ENCODE results near the gene DUOXA1. TPM values are rescaled to one million over a fixed set of nuclear protein-coding genes. Genes with fewer than 3 reads are reported as not detected.
A peak's percentile ranks its signal among the peaks of the same experiment; 100 is the strongest.

The DUOXA1 gene
- polyA plus RNA-seq, 1 of the 3 experiments (the other 2 are of a cell fraction): 0.02 TPM

DNA sequence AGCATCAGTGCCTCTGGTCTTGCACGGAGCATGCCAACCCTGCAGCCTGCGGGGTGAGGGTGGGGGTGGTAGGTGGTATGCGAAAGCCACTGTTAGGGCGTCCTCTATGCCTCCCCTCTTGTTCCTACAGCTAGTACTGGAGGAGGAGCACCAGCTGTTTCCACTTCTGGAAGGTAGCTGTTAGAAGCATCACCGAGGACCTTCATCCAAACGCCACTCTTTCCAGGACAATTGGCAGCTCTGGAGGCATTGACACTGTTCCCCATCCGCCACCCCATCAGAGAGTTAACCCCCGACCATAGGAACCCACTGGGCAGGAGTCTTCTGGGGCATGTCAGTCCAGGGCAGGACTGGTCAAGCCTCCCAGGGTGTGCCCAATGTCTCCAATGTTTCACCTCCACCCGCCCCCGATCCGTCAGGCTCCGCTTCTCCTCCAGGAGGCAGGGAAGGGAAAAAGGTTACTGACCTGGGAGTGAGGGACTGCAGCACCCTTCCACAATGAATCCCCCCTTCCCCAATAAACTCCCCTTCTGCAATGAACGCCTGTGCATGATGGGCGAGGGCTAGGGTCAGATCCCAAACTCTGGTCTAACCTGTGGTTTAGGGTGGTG lies 16.2 kb downstream of the DUOXA1 start:
- CTCF ChIA-PET: interaction anchor here (1.2 to 2.3 kb wide), 7 partner anchors 12 to 145 kb away, joined by 3 to 7 read pairs (median 5); no protein-coding TSS in a partner anchor
- WGBS (ENCODE audit: low lambda C conversion rate): 30% methylated on average over 10 of the region's 14 CpGs
- H3K4me2 ChIP-seq: peak overlapping the region; percentile 44; the same call in 1 of the 2 replicates

DNA sequence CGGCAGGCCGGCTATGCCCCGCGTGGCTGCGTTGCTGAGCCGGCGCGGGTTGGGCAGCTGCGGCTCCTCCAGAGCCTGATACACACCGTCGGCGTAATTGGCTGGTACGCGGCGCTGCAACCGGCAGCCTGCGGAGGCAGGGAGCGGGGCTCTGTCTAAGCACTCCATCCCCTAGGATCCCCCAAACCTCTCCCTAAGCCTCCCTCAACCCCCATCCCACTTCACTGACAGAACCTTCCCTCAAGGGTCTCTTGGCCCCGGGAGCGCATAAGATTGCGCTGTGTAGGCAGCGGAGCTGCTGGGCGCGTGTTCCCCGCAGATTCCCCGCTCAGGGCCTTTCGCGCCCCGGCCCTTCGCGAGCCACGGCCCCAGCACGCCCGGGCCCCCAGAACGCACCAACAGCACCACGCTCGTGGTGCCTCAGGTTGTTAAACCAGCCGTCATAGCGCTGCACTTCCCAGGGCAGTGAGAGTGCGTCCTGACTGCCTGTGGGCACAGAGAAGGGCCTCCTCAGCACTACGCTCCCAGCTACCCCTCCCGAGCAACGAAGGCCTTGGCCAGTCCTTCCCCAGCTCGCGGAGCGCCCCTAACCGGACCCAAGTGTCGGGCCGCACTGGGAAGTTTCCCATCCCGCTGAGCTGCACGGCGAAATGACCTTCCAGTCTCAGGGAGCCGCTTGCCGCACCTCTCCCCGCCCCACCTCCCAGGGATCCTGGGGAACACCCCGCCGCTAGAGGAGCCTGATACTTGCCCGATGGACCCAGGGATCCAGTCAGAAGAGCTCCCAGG lies 16.9 kb downstream of the DUOXA1 start:
- no peaks in the 10 kb centered on the region for H3K9me2 ChIP-seq
- peaks cover 57% of the 10 kb centered on the region for H3K27me3 ChIP-seq (ENCODE audit: insufficient read depth)
- ChIA-PET POLR2A (no interaction called here), CTCF (interaction anchor here (0.6 to 2.3 kb wide), 10 partner anchors 8 to 345 kb away, joined by 3 to 7 read pairs (median 4); no protein-coding TSS in a partner anchor)
- H3K4me2 ChIP-seq: peak overlapping the region; percentile 44; the same call in 1 of the 2 replicates
- DNase-seq: peak; percentile 73
- 2% methylated on average over 11 of the region's 58 CpGs for WGBS (ENCODE audit: low lambda C conversion rate)
- no peaks in the 10 kb centered on the region for H4K20me1 ChIP-seq (ENCODE audit: insufficient read depth)
- no peak overlapping the region for H2AFZ ChIP-seq (ENCODE audit: low read depth)
- no peaks in the 10 kb centered on the region for H3K79me2 ChIP-seq (ENCODE audit: insufficient read depth)
- TF ChIP-seq RCOR1 (IDR thresholded peaks at IDR 0.05; ENCODE audit: low read length): no peak
- no peak for TF ChIP-seq FOXM1 (IDR thresholded peaks at IDR 0.05; ENCODE audit: low read depth)
- TF ChIP-seq FOSL2 (IDR thresholded peaks at IDR 0.05; ENCODE audit: borderline replicate concordance, low read depth): no peak
- TF ChIP-seq YY1 (IDR thresholded peaks at IDR 0.05; ENCODE audit: low read depth): no peak
- no peak for TF ChIP-seq REST (IDR thresholded peaks at IDR 0.05; ENCODE audit: low read depth, low read length)
- no peak for TF ChIP-seq EZH2phosphoT487 (IDR thresholded peaks at IDR 0.05; ENCODE audit: borderline replicate concordance, low read depth)
- no peak for TF ChIP-seq RFX5 (IDR thresholded peaks at IDR 0.05; ENCODE audit: low read length)
- TF ChIP-seq RXRA (IDR thresholded peaks at IDR 0.05; ENCODE audit: borderline replicate concordance, low read depth): no peak
- TF ChIP-seq MEF2A (IDR thresholded peaks at IDR 0.05; ENCODE audit: borderline replicate concordance, low read depth): no peak
- H3K4me1 ChIP-seq (ENCODE audit: control insufficient read depth in 1 of 2, insufficient read depth in 2 of 2, low read depth in 1 of 2, low read length in 1 of 2): peaks cover 0 to 21% of the 10 kb centered on the region in 2 experiments; a peak in 1 of 4 replicates
- no peak overlapping the region for H3K27ac ChIP-seq (ENCODE audit: low read depth in 2 of 2, low read length in 1 of 2)
- H3K36me3 ChIP-seq (replicated peaks in 1 of 2; ENCODE audit: control insufficient read depth in 1 of 2, insufficient read depth in 2 of 2, low read length in 1 of 2): no peaks in the 10 kb centered on the region
- H3K9me3 ChIP-seq: no peaks in the 10 kb centered on the region
- H3K4me3 ChIP-seq (ENCODE audit: low read depth in 2 of 2, low read length in 1 of 2): peak overlapping the region in 1 of 2 experiments; percentile 17; a peak in 1 of 4 replicates
- H3K9ac ChIP-seq: no peak overlapping the region
- no peaks in the 10 kb centered on the region for H3F3A ChIP-seq (replicated peaks; ENCODE audit: insufficient read depth)

More for the DNA sequence above, 16.2 kb downstream of the DUOXA1 start:
- Histone ChIP-seq H3K4me3 (ENCODE audit: low read depth in 2 of 2, low read length in 1 of 2) (no peak overlapping the region; a peak in 1 of 4 replicates), H3K4me1 (ENCODE audit: control insufficient read depth in 1 of 2, insufficient read depth in 2 of 2, low read depth in 1 of 2, low read length in 1 of 2) (peaks cover 0 to 22% of the 10 kb centered on the region in 2 experiments; a peak in 1 of 4 replicates), H4K20me1 (ENCODE audit: insufficient read depth) (no peaks in the 10 kb centered on the region), H3K36me3 (replicated peaks in 1 of 2; ENCODE audit: control insufficient read depth in 1 of 2, insufficient read depth in 2 of 2, low read length in 1 of 2) (no peaks in the 10 kb centered on the region), H3K9me3 (no peaks in the 10 kb centered on the region), H3K9me2 (no peaks in the 10 kb centered on the region), H3K79me2 (ENCODE audit: insufficient read depth) (no peaks in the 10 kb centered on the region), H3F3A (replicated peaks; ENCODE audit: insufficient read depth) (no peaks in the 10 kb centered on the region), H3K27me3 (ENCODE audit: insufficient read depth) (peaks cover 57% of the 10 kb centered on the region), H3K27ac (ENCODE audit: low read depth in 2 of 2, low read length in 1 of 2) (no peak overlapping the region), H3K9ac (no peak overlapping the region), H2AFZ (ENCODE audit: low read depth) (no peak overlapping the region)
- no peak for TF ChIP-seq USF1 (IDR thresholded peaks at IDR 0.05; ENCODE audit: borderline replicate concordance, low read depth)
- TF ChIP-seq JUND (IDR thresholded peaks at IDR 0.05): no peak
- TF ChIP-seq FOXJ3 (CRISPR knock-in tag; IDR thresholded peaks at IDR 0.05): no peak
- peak; percentile 42 for DNase-seq
- POLR2A ChIA-PET: no interaction called here
